H1 (cell line): Measurements from ENCODE around the gene TELO2.

Experiments used
- JUND ChIP-seq: IDR thresholded peaks from 2 replicates; pipeline ENCODE4 v1.6.1; 2011; ENCODE audit warnings: mild to moderate bottlenecking, improper control_type of control experiment, low read length
- MAFK ChIP-seq: IDR thresholded peaks from 2 replicates; pipeline ENCODE4 v1.6.1; 2012; ENCODE audit warnings: low read depth, mild to moderate bottlenecking, improper control_type of control experiment, low read length
- SIRT6 ChIP-seq: IDR thresholded peaks from one replicate; pipeline ENCODE4 v1.7.1; 2012; ENCODE audit warnings: low read length, inconsistent platforms
- SP1 ChIP-seq: IDR thresholded peaks from 2 replicates; pipeline ENCODE4 v1.6.1; 2011; ENCODE audit warnings: low read depth, low read length
- TAF1 ChIP-seq: IDR thresholded peaks from 2 replicates; pipeline ENCODE4 v1.6.1; 2011; ENCODE audit warnings: mild to moderate bottlenecking, low read depth, low read length

DNA sequence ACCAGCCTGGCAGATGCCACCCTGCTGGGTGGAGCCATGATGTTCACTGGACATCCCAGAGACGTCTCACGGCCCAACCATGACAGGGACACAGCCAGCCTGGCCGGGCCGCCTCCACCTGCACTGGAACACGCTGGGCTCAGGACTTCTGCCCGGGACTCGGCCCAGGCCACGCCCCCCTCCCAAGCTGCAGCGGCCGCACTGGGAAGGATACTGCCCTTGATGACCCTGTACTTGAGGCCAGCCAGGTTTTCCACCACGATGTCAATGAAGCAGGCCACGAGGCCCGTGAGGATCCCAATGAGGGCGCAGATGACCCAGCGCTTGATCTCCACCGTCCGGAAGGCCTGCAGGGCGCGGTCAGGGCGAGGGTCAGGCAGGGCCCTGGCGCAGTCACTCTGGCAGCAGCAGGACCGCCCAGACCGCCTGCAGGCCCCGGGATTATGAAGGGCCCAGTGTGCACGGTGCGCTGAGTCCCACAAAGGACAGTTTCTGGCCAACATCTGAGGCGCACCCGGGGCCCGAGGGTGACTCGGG is 32.5 kb upstream of the TELO2 start:
- TF ChIP-seq SIRT6, result no peak
- no peak for TF ChIP-seq SP1
- TF ChIP-seq MAFK, result no peak
- no peak for TF ChIP-seq TAF1
- no peak for TF ChIP-seq JUND
